DMS 273 (cell line): ENCODE data around the gene NFATC2.

ENCODE experiments used
- DNase-seq: peaks from one replicate; lab custom pipeline; 2025; ENCODE audit not compliant: unreplicated experiment; lab: John Stamatoyannopoulos, UW

The NFATC2 gene

GRCh38 chr20:51516855-51517254 lies 25.7 kb downstream of the NFATC2 start:
- no peak for DNase-seq

- DNase-seq, result no peak
Measured at GRCh38 chr20:51514836-51515235, 27.7 kb downstream of the NFATC2 start.

DNA sequence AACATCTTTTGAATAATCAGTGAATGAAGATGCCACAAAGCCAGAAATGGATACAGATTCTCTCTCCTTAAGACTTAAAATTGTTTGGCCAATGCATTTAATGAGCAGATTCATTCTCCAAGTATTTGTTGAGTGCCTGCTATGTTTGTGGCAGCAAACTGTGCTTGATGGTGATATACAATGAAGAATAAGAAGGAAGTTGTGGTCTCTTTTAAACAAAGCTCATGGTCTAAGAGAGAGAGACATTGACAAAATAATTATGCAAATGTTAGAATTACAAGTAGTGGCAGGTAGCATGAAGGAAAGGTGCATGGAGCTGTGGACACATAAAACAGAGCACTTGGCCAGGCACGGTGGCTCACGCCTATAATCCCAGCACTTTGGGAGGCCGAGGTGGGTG lies 28.3 kb downstream of the NFATC2 start:
- DNase-seq, result no peak

- no peak for DNase-seq
Measured at GRCh38 chr20:51513545-51513944, 29.0 kb downstream of the NFATC2 start.

DNA sequence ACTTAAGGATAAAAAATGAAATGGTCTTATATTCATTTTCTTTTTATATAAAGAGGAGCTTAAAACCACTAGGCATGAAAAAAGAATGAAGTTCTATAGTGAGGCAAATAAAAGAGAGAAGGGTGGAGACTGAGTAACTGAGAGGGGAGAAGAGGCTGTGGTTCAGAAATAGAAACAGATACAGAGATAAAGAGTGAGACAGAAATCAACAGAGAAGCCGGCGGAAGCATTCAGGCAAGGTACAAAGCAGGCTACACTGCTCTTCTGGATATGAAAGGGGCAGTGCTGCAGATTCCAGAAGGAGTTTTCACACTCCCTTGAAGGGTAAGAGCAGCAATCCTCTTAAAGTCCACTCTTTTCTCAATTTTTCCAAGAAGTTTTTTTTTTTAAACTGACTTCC lies 29.9 kb downstream of the NFATC2 start:
- no peak for DNase-seq

- no peak for DNase-seq
Measured at GRCh38 chr20:51511861-51512619, 30.5 kb downstream of the NFATC2 start.

- no peak for DNase-seq
Measured at GRCh38 chr20:51510936-51511605, 31.4 kb downstream of the NFATC2 start.

DNA sequence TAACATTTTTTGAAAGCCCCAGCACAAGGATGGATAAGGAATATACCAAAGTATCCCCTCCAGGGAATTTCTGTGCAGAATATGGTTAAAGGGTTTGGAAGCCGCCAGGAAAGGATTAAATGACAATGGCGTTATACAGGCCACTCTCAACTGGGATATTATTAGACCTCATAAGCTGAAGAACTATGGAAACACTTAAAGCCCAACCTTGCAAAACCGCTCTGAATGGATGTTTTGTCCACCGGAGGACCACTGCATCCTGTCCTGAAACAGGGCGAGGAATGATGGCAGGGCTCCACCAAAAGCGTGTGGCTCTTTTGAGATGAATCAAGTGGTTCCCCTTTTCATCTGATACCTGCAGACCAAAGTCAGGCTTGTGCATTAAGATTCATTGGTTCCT lies 32.4 kb downstream of the NFATC2 start:
- DNase-seq, result no peak

DNA sequence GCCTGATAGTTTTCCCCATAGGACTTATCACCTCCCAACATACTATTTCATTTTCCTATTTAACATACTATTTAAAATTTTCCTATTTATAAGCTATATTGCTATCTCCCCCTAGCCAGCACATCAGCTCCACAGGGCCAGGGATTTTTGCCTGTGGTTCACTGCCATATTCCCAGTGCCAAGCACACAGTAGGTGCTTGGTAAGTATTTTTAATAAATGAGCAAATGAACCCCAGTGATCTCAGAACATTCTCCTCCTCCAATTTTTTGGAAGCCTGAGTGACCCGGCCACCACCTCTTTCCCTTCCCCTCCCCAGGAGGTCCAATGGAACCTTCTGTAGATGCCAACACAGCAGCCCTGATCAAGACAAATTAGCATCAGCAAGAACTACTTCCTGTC lies 33.3 kb downstream of the NFATC2 start:
- no peak for DNase-seq

DNA sequence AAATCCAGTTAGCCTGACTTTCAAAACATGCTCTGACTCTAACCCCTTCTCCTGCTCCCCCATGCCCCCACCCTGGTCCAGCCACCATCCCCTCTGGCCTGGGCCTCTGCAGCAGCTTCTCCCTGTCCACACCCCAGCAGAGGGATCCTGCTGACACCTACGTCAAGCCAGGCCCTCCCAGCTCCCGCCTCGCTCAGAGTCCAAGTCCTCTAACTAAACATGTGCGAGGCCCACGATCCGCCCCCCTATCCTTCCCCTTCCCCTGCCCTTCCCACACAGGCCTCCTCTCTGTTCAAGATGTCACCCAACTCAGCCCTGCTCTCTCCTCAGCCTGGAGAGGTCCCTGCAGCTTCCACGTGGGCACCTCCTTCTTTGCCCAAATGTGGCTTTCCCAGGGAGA lies 33.7 kb downstream of the NFATC2 start:
- no peak for DNase-seq

DNA sequence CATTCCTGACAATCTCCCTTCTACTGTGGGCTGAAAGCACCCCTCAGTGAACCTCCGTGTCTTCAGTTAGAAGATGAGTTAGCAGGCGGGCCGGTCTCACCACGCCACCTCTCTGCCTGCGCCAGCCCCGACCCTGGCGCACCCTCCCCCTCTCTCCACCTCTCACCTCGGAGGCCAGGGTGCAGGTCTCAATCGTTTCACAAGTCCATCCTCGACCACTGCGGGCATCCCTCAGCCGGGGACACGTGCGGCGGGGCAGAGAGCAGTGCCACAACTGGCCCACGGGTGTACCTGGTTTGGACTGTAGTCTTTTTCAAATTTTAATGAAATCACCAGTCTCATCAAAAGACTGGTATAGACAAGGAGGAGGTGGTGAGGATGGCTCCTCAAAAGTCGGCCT lies 34.4 kb downstream of the NFATC2 start:
- no peak for DNase-seq

GRCh38 chr20:51507216-51508036 lies 35.1 kb downstream of the NFATC2 start:
- no peak for DNase-seq

- DNase-seq, result no peak
Measured at GRCh38 chr20:51506527-51507215, 35.8 kb downstream of the NFATC2 start.

- no peak for DNase-seq
Measured at GRCh38 chr20:51505566-51505965, 37.0 kb downstream of the NFATC2 start.

DNA sequence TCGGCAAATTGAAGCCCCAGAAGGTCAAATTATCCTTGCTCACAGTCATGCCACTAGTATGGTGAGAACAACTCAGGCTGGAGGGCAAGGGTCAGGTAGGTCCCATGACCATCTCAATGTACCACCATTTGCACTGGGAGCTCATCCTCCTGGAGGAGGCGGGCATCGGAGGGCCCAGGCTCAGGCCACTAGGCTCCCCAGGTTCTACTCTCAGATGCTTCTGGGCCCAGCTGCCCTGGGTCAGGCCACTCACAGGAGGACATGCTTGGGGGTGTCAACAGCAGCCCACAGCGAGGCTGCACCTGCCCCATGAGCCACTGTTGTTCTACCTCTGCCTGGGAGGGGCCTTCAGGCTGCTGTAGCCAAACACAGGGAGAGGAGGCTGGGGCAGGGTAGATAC lies 39.1 kb downstream of the NFATC2 start:
- DNase-seq, result no peak

GRCh38 chr20:51500936-51501335 lies 41.6 kb downstream of the NFATC2 start:
- DNase-seq, result no peak

DNA sequence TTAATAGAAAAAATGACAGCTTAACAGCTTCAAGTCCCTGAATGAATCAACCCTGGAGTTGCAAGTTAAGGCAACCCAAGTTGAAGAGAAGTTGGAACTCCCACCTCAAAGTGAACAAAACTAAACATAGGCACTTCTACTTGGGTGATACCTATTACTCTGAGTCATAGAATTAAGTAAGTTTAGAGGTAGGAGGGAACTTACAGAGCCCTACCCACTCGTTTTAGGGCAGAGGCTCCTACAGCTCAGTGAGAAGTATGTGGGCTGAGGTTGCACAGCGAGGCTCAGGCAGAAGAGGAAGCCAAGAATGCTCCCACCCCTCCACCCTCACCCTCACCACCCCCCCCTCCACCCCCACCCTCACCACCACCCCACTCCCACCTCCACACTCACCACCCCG lies 42.2 kb downstream of the NFATC2 start:
- no peak for DNase-seq

DNA sequence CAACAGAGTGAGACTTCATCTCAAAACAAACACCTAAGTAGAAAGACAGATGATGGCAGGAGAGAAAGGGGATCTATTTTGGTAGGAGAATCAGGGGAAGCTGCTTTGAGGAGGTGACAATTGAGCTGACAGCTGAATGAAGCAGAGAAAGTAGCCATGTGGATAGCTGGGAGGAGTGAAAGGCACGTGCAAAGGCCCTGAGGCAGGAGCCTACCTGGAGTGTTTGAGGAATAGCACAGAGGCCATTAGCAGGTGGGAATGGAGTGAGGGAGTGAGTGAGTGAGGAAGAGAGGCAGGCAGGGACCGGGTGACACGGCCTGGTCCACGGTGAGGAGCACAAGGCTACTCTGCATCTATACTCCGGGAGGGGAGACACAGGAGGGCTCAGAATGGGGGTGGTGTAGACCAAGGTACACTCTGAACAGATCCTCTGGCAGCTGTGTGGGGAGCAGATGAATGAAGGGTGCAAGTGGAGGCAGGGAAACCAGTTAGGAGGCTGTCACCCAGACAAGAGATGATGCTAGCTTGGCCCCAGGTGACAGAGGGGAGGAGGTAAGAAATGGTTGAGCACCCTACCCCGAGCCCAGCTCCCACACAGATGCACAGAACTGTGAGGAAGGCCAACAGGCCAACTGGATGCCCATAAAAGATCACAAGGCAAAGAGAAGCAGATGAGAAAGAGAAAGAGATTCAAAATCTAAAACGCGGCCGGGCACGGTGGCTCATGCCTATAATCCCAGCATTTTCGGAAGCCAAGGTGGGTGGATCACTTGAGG lies 43.6 kb downstream of the NFATC2 start:
- DNase-seq, result no peak

DNA sequence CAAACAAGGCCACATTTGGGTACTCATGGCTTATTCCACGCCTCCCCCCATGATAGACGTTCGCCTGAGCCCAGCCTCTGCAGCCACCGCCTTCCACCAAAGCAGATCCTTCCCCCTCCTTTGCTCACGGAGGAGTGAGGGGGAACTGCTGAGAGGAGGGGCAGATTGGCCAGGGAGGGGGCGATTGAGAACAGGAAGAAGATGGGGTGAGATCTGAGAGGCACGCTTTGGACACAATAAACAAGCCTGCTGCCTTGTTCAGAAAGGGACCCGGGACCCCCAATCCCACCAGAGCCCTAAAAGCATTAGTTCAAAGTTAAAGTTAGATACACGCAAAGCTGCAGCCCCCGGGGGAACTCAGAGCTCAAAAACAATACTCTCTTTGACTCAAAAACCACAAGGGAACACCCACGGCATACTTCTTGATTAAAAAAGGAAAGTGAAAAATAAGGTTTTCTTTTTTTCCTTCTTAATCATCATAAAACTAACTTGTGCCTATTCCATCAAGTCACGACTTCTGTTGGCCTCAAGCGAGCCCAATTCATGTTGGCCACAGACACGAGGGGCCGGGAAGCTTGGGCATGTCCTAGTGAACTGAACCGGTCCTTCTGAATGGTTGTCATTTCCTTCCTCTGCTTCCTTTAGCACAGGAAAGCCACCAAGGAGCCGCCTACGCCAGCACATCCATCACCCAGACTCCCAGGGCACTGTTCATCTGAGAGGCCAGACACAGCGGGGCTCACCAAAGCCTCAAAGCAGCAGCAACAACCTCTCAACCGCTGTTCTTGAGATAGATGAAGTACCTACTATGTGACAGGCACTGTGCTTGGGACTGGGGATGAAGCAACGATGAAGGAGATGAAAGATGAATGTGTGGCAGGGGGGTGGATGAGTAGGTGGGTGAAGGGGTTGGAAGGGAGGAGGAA lies 44.7 kb downstream of the NFATC2 start:
- DNase-seq, result no peak

- DNase-seq, result no peak
Measured at GRCh38 chr20:51496964-51497363, 45.6 kb downstream of the NFATC2 start.
